ENCODE results near the gene ANKRD33B. TPM values are rescaled to one million over a fixed set of nuclear protein-coding genes. Genes with fewer than 3 reads are reported as not detected.

Gene ANKRD33B
- total and polyA plus RNA-seq, 7 experiments from 2014 or later: 0.20 to 10.1 (median 0.75) TPM; not detected in 1

DNA sequence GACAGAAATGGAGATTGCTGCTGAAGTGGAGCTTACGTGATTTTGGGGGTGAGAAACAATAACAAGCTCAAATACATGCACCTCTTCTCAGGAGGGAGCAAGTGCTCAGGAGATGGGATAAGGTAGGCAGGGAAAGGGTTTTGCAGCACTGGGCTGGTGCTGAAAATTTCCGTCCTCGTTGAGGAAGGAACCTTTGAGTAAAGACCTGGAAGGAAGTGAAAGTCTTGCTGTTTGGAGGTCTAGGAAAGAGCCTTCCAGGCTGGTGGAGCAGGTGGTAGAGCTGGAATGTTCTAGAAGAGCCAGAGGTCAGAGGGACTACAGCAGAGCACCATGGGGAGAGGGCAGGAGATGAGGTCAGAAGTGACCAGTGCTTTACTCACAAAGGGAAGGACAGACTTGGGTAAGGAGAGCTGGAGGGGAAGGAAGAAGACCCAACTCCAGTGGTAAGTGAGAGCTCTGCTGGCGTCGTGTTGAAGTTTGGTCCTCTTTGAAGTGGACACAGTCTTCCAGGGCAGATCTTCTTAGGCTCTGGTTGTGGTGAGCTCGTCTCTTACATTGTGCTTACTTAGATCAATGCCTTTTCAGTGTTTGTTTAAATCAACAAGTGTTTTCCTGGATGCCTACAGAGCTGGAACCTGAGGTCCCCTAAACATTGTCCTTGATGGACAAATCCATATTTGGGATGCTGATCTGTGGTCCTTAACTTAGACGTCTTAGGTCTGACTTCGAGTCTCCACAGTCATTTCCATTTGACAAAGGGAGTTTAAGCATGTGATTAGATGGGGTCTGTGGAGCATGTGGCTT lies 21.0 kb downstream of the ANKRD33B start:
- ChIA-PET POLR2A (no interaction called here), CTCF (no interaction called here)
- Mint-ChIP-seq H3K9me3 (peaks cover 4 to 12% (median 10%) of the 10 kb centered on the region in 11 donors), H3K36me3 (peaks cover 0 to 22% (median 7%) of the 10 kb centered on the region in 5 donors), H3K4me1 (peaks cover 0 to 54% (median 16%) of the 10 kb centered on the region in 7 donors), H3K27me3 (peaks cover 8 to 18% (median 11%) of the 10 kb centered on the region in 5 donors), H3K4me3 (peak overlapping the region in 1 of 10 donors; percentile 2), H3K27ac (no peak overlapping the region)
- Histone ChIP-seq H3K4me1 (ENCODE audit: control insufficient read depth in 2 of 2, insufficient read depth in 2 of 2, low read length in 2 of 2) (no peaks in the 10 kb centered on the region), H3K27me3 (ENCODE audit: control insufficient read depth in 2 of 2, insufficient read depth in 2 of 2, low read length in 2 of 2) (no peaks in the 10 kb centered on the region), H3K36me3 (ENCODE audit: control insufficient read depth in 2 of 3, insufficient read depth in 3 of 3, low read length in 3 of 3) (no peaks in the 10 kb centered on the region), H3K4me3 (ENCODE audit: low read length) (no peak overlapping the region), H3K27ac (ENCODE audit: low read depth, low read length) (no peak overlapping the region), H3K9me3 (ENCODE audit: control insufficient read depth in 2 of 3, low read length in 3 of 3) (peaks cover 0 to 4% (median 0%) of the 10 kb centered on the region in 3 experiments)
- DNase-seq (peak in 1 of 9 donors; percentile 10), ATAC-seq (peak; percentile 27)
- intact Hi-C loops (cut with micrococcal nuclease): no loop called here

DNA sequence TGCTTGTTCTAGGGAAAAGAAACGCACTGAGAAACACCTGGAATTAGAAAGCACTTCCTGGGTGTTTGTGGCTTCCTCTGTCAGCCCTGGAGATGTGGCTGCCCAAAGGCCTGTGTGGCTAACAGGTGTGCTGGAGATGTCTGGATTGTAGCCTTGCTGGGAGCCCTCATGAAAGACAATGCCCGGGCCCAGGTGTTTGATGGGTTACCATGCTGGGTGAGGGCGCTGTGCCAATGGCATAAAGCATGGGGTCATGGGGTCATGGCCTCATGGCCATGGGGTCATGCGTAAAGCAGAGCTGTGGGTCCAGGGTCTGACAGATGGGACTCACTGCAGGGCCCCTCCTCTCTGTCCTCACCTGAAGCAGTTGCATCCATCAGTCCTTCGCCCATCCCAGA lies 21.6 kb downstream of the ANKRD33B start:
- DNase-seq (peak in 1 of 9 donors; percentile 18), ATAC-seq (no peak)
- Mint-ChIP-seq H3K27ac (no peak overlapping the region), H3K9me3 (peaks cover 4 to 15% (median 10%) of the 10 kb centered on the region in 11 donors), H3K4me3 (no peak overlapping the region), H3K36me3 (peaks cover 0 to 24% (median 7%) of the 10 kb centered on the region in 5 donors), H3K27me3 (peaks cover 8 to 18% (median 11%) of the 10 kb centered on the region in 5 donors), H3K4me1 (peaks cover 0 to 51% (median 12%) of the 10 kb centered on the region in 7 donors)
- H3K27me3 ChIP-seq (ENCODE audit: control insufficient read depth in 2 of 2, insufficient read depth in 2 of 2, low read length in 2 of 2): no peaks in the 10 kb centered on the region
- H3K4me3 ChIP-seq (ENCODE audit: low read length): no peak overlapping the region
- no peaks in the 10 kb centered on the region for H3K4me1 ChIP-seq (ENCODE audit: control insufficient read depth in 2 of 2, insufficient read depth in 2 of 2, low read length in 2 of 2)
- intact Hi-C loops (cut with micrococcal nuclease): no loop called here
- H3K27ac ChIP-seq (ENCODE audit: low read depth, low read length): no peak overlapping the region
- ChIA-PET POLR2A (no interaction called here), CTCF (no interaction called here)
- peaks cover 0 to 4% (median 0%) of the 10 kb centered on the region in 3 experiments for H3K9me3 ChIP-seq (ENCODE audit: control insufficient read depth in 2 of 3, low read length in 3 of 3)
- H3K36me3 ChIP-seq (ENCODE audit: control insufficient read depth in 2 of 3, insufficient read depth in 3 of 3, low read length in 3 of 3): no peaks in the 10 kb centered on the region

GRCh38 chr5:10586008-10586407 lies 22.1 kb downstream of the ANKRD33B start:
- Mint-ChIP-seq H3K4me3 (no peak overlapping the region), H3K27me3 (peaks cover 8 to 18% (median 11%) of the 10 kb centered on the region in 5 donors), H3K27ac (no peak overlapping the region), H3K36me3 (peaks cover 0 to 24% (median 7%) of the 10 kb centered on the region in 5 donors), H3K9me3 (peaks cover 4 to 15% (median 10%) of the 10 kb centered on the region in 11 donors), H3K4me1 (peaks cover 0 to 47% (median 8%) of the 10 kb centered on the region in 7 donors)
- ChIA-PET CTCF (no interaction called here), POLR2A (no interaction called here)
- Histone ChIP-seq H3K4me1 (ENCODE audit: control insufficient read depth in 2 of 2, insufficient read depth in 2 of 2, low read length in 2 of 2) (no peaks in the 10 kb centered on the region), H3K9me3 (ENCODE audit: control insufficient read depth in 2 of 3, low read length in 3 of 3) (peaks cover 0 to 4% (median 0%) of the 10 kb centered on the region in 3 experiments), H3K4me3 (ENCODE audit: low read length) (no peak overlapping the region), H3K36me3 (ENCODE audit: control insufficient read depth in 2 of 3, insufficient read depth in 3 of 3, low read length in 3 of 3) (no peaks in the 10 kb centered on the region), H3K27ac (ENCODE audit: low read depth, low read length) (no peak overlapping the region), H3K27me3 (ENCODE audit: control insufficient read depth in 2 of 2, insufficient read depth in 2 of 2, low read length in 2 of 2) (no peaks in the 10 kb centered on the region)
- ATAC-seq: no peak
- intact Hi-C loops (cut with micrococcal nuclease): no loop called here
- DNase-seq: peak in 1 of 9 donors; percentile 10

- intact Hi-C loops (cut with micrococcal nuclease): no loop called here
- H3K36me3 Mint-ChIP-seq: peaks cover 0 to 24% (median 7%) of the 10 kb centered on the region in 5 donors
- Histone ChIP-seq H3K27me3 (ENCODE audit: control insufficient read depth in 2 of 2, insufficient read depth in 2 of 2, low read length in 2 of 2) (no peaks in the 10 kb centered on the region), H3K4me1 (ENCODE audit: control insufficient read depth in 2 of 2, insufficient read depth in 2 of 2, low read length in 2 of 2) (no peaks in the 10 kb centered on the region), H3K4me3 (ENCODE audit: low read length) (no peak overlapping the region), H3K9me3 (ENCODE audit: control insufficient read depth in 2 of 3, low read length in 3 of 3) (peaks cover 0 to 4% (median 0%) of the 10 kb centered on the region in 3 experiments), H3K27ac (ENCODE audit: low read depth, low read length) (no peak overlapping the region), H3K36me3 (ENCODE audit: control insufficient read depth in 2 of 3, insufficient read depth in 3 of 3, low read length in 3 of 3) (no peaks in the 10 kb centered on the region)
- ATAC-seq (no peak), DNase-seq (no peak)
- peaks cover 0 to 43% (median 4%) of the 10 kb centered on the region in 7 donors for H3K4me1 Mint-ChIP-seq
- POLR2A ChIA-PET: interaction anchor here (0.6 kb wide), 1 partner anchor 20 kb away, joined by 3 read pairs; no protein-coding TSS in a partner anchor
- H3K4me3 Mint-ChIP-seq: no peak overlapping the region
- peaks cover 4 to 15% (median 10%) of the 10 kb centered on the region in 11 donors for H3K9me3 Mint-ChIP-seq
- H3K27ac Mint-ChIP-seq: no peak overlapping the region
- CTCF ChIA-PET: no interaction called here
- H3K27me3 Mint-ChIP-seq: peaks cover 8 to 18% (median 11%) of the 10 kb centered on the region in 5 donors
These were observed 22.7 kb downstream of the ANKRD33B start for GRCh38 chr5:10586555-10586954.

DNA sequence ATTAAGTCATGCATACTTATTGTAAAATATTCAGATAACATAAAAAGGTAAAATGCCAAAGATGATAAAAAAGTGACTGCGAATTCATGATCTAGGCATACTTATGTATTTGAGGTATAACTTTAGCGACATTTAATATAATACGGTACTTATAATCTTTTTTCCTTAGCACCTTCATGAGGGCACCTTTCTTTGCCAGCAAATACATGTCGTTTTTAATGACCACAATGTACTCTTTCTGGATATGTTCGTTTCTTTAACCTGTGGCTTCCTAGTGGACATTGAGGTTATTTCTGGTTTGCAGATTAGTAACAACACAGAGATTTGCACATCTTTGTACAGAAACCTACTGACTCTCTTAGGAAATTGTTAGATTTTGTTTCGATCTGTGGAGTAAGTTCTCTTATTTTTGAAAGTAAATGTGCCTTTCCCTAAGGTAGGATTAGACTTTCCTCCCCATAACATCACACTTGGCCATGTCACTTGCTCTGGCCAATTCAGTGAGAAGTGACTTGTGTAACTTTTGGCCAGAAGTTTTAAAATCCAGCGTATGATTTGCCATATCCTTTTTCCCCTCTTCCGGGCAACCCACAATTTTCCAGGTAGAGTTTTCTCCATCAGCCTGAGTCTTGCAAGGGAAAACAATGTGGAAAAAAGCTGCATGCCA lies 24.4 kb downstream of the ANKRD33B start:
- POLR2A ChIA-PET: no interaction called here
- H3K27ac Mint-ChIP-seq: no peak overlapping the region

GRCh38 chr5:10588779-10589447 lies 25.0 kb downstream of the ANKRD33B start:
- Histone ChIP-seq H3K27me3 (ENCODE audit: control insufficient read depth in 2 of 2, insufficient read depth in 2 of 2, low read length in 2 of 2) (no peaks in the 10 kb centered on the region), H3K36me3 (ENCODE audit: control insufficient read depth in 2 of 3, insufficient read depth in 3 of 3, low read length in 3 of 3) (no peaks in the 10 kb centered on the region), H3K4me1 (ENCODE audit: control insufficient read depth in 2 of 2, insufficient read depth in 2 of 2, low read length in 2 of 2) (no peaks in the 10 kb centered on the region), H3K4me3 (ENCODE audit: low read length) (no peak overlapping the region), H3K9me3 (ENCODE audit: control insufficient read depth in 2 of 3, low read length in 3 of 3) (peaks cover 0 to 4% (median 0%) of the 10 kb centered on the region in 3 experiments), H3K27ac (ENCODE audit: low read depth, low read length) (no peak overlapping the region)
- CTCF ChIA-PET: interaction anchor here (0.5 kb wide), 1 partner anchor 130 kb away, joined by 3 read pairs; no protein-coding TSS in a partner anchor
- Mint-ChIP-seq H3K9me3 (peaks cover 4 to 15% (median 10%) of the 10 kb centered on the region in 11 donors), H3K4me3 (peak overlapping the region in 1 of 10 donors; percentile 69), H3K27ac (no peak overlapping the region), H3K27me3 (peaks cover 5 to 16% (median 13%) of the 10 kb centered on the region in 5 donors), H3K4me1 (peaks cover 0 to 46% (median 0%) of the 10 kb centered on the region in 7 donors), H3K36me3 (peaks cover 0 to 23% (median 7%) of the 10 kb centered on the region in 5 donors)
- POLR2A ChIA-PET: no interaction called here
- DNase-seq (peak in 1 of 9 donors; percentile 10), ATAC-seq (peak; percentile 57)
- intact Hi-C loops (cut with micrococcal nuclease): no loop called here

More for the DNA sequence above, 24.4 kb downstream of the ANKRD33B start:
- Mint-ChIP-seq H3K9me3 (peaks cover 4 to 15% (median 10%) of the 10 kb centered on the region in 11 donors), H3K36me3 (peaks cover 0 to 21% (median 7%) of the 10 kb centered on the region in 5 donors), H3K4me1 (peaks cover 0 to 43% (median 0%) of the 10 kb centered on the region in 7 donors), H3K4me3 (no peak overlapping the region), H3K27me3 (peaks cover 8 to 18% (median 15%) of the 10 kb centered on the region in 5 donors)
- DNase-seq: no peak
- CTCF ChIA-PET: no interaction called here
- no peaks in the 10 kb centered on the region for H3K4me1 ChIP-seq (ENCODE audit: control insufficient read depth in 2 of 2, insufficient read depth in 2 of 2, low read length in 2 of 2)
- ATAC-seq: no peak
- no peak overlapping the region for H3K4me3 ChIP-seq (ENCODE audit: low read length)
- H3K36me3 ChIP-seq (ENCODE audit: control insufficient read depth in 2 of 3, insufficient read depth in 3 of 3, low read length in 3 of 3): no peaks in the 10 kb centered on the region
- no peaks in the 10 kb centered on the region for H3K27me3 ChIP-seq (ENCODE audit: control insufficient read depth in 2 of 2, insufficient read depth in 2 of 2, low read length in 2 of 2)
- no peak overlapping the region for H3K27ac ChIP-seq (ENCODE audit: low read depth, low read length)
- intact Hi-C loops (cut with micrococcal nuclease): no loop called here
- H3K9me3 ChIP-seq (ENCODE audit: control insufficient read depth in 2 of 3, low read length in 3 of 3): peaks cover 0 to 4% (median 0%) of the 10 kb centered on the region in 3 experiments

All from naive thymus-derived CD4-positive, alpha-beta T cell (primary cell).